Mesenchymal stem cell (in vitro differentiated cells and primary cell): ENCODE data around the gene CYFIP1.

Experiments
- DNase-seq: peaks from one replicate; pipeline ENCODE4 v3.0.0-alpha.2; 2013
- H2AFZ ChIP-seq: one replicate; pipeline ENCODE4 v1.6.1; 2013; ENCODE audit warnings: low read depth, mild to moderate bottlenecking, control low read depth, inconsistent platforms, low read length, moderate library complexity
- H2AK5ac ChIP-seq: 2 replicates; pipeline ENCODE4 v1.6.1; 2013; ENCODE audit warnings: low read length, moderate library complexity, mild to moderate bottlenecking, inconsistent platforms; ENCODE audit not compliant: severe bottlenecking
- H2BK120ac ChIP-seq: one replicate; pipeline ENCODE4 v1.6.1; 2013; ENCODE audit warnings: low read depth, mild to moderate bottlenecking, inconsistent platforms, low read length, moderate library complexity
- H2BK12ac ChIP-seq, 2 experiments: one replicate each; pipeline ENCODE4 v1.6.1; 2013; ENCODE audit warnings: inconsistent platforms in 2 of 2, low read length in 2 of 2, mild to moderate bottlenecking in 2 of 2, moderate library complexity in 2 of 2, control low read depth in 1 of 2
- H2BK15ac ChIP-seq: one replicate; pipeline ENCODE4 v1.6.1; 2013; ENCODE audit warnings: mild to moderate bottlenecking, low read depth, inconsistent platforms; ENCODE audit not compliant: poor library complexity, severe bottlenecking
- H2BK5ac ChIP-seq: 2 replicates; pipeline ENCODE4 v1.6.1; 2013; ENCODE audit warnings: low read depth, mild to moderate bottlenecking, low read length, control low read depth, inconsistent platforms; ENCODE audit not compliant: poor library complexity, severe bottlenecking
- H3K14ac ChIP-seq, 2 experiments: one replicate each; pipeline ENCODE4 v1.6.1; 2013; ENCODE audit warnings: inconsistent platforms in 2 of 2, low read length in 2 of 2, control low read depth in 1 of 2, mild to moderate bottlenecking in 1 of 2, moderate library complexity in 1 of 2
- H3K18ac ChIP-seq, 2 experiments: one replicate each; pipeline ENCODE4 v1.6.1; 2013; ENCODE audit warnings: inconsistent platforms in 2 of 2, low read length in 2 of 2, control low read depth in 1 of 2, low read depth in 1 of 2, mild to moderate bottlenecking in 1 of 2
- H3K23ac ChIP-seq, 2 experiments: one replicate each; pipeline ENCODE4 v1.6.1; 2013; ENCODE audit warnings: inconsistent platforms in 2 of 2, low read length in 2 of 2, mild to moderate bottlenecking in 2 of 2, moderate library complexity in 2 of 2, control low read depth in 1 of 2
- H3K27ac ChIP-seq: 2 replicates; pipeline ENCODE4 v1.5.1; 2013; ENCODE audit warnings: mild to moderate bottlenecking, moderate library complexity, low read length, control low read depth, inconsistent platforms; ENCODE audit not compliant: poor library complexity, severe bottlenecking
- H3K27me3 ChIP-seq, 2 experiments: 2 replicates each; pipeline versions ENCODE4 v1.6.1 to v1.7.0; 2013; ENCODE audit warnings: low read length in 2 of 2, mild to moderate bottlenecking in 2 of 2, moderate library complexity in 2 of 2, control low read depth in 1 of 2, inconsistent platforms in 1 of 2; ENCODE audit not compliant: control insufficient read depth in 1 of 2, insufficient read depth in 1 of 2
- H3K36me3 ChIP-seq, 2 experiments: 2 replicates each; pipeline versions ENCODE4 v1.6.1 to v1.7.0; 2013; ENCODE audit warnings: low read length in 2 of 2, control low read depth in 1 of 2, inconsistent platforms in 1 of 2, low read depth in 1 of 2, mild to moderate bottlenecking in 1 of 2; ENCODE audit not compliant: insufficient read depth in 2 of 2, control insufficient read depth in 1 of 2
- H3K4ac ChIP-seq, 2 experiments: one replicate each; pipeline ENCODE4 v1.6.1; 2013; ENCODE audit warnings: inconsistent platforms in 2 of 2, low read length in 2 of 2, mild to moderate bottlenecking in 2 of 2, moderate library complexity in 2 of 2, control low read depth in 1 of 2, low read depth in 1 of 2
- H3K4me1 ChIP-seq: 2 replicates; pipeline ENCODE4 v1.6.1; 2013; ENCODE audit warnings: low read depth, low read length, control low read depth; ENCODE audit not compliant: control insufficient read depth, insufficient read depth
- H3K4me2 ChIP-seq: 2 replicates; pipeline ENCODE4 v1.6.1; 2013; ENCODE audit warnings: low read length, mild to moderate bottlenecking, inconsistent platforms; ENCODE audit not compliant: poor library complexity, severe bottlenecking
- H3K4me3 ChIP-seq, 2 experiments: 2 replicates each; pipeline versions ENCODE4 v1.5.1 to v1.7.0; 2013; ENCODE audit warnings: low read length in 2 of 2, mild to moderate bottlenecking in 2 of 2, control low read depth in 1 of 2, low read depth in 1 of 2; ENCODE audit not compliant: insufficient read depth in 1 of 2
- H3K79me1 ChIP-seq: replicated peaks from 2 replicates; pipeline ENCODE4 v1.6.1; 2013; ENCODE audit warnings: mild to moderate bottlenecking, control low read depth, low read length, inconsistent platforms; ENCODE audit not compliant: poor library complexity, severe bottlenecking
- H3K9ac ChIP-seq: 2 replicates; pipeline ENCODE4 v1.7.0; 2013; ENCODE audit warnings: mild to moderate bottlenecking, low read length, moderate library complexity
- H3K9me3 ChIP-seq: 2 replicates; pipeline ENCODE4 v1.7.0; 2013; ENCODE audit warnings: mild to moderate bottlenecking, low read length; ENCODE audit not compliant: control insufficient read depth
- H4K8ac ChIP-seq: one replicate; pipeline ENCODE4 v1.6.1; 2013; ENCODE audit warnings: inconsistent platforms, mild to moderate bottlenecking, low read length, moderate library complexity
- H4K91ac ChIP-seq: one replicate; pipeline ENCODE4 v1.6.1; 2013; ENCODE audit warnings: mild to moderate bottlenecking, low read length, inconsistent platforms
- WGBS: methylation state at CpG from one replicate; pipeline ENCODE4 v1.1.7; 2013; ENCODE audit warnings: mixed read lengths; 5-methylcytosine and 5-hydroxymethylcytosine counted together

Gene CYFIP1

DNA sequence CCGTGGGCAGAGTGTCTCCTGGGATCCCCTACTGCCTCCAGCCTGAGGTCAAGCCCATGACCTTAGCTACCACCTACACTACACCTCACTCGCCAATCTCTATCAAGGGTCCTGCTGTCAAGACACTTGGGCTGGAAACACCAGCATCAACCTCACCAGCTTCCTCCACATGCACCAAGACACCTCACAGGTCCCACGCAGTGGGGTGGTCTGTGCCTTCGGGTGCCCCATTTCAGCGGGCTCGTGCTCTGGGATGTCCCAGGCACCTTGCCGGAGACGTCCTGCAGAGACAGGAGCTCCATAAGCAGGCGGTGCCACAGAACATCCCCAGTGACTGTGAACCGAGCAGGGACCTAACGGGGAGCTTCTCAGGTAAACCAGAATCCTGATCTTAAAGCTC lies 20.0 kb downstream of the CYFIP1 start:
- Histone ChIP-seq H3K36me3 (peaks cover 3 to 17% of the 10 kb centered on the region in 2 experiments), H3K23ac (no peak overlapping the region), H3K79me1 (peaks cover 14% of the 10 kb centered on the region), H2BK15ac (no peak overlapping the region), H3K4me2 (no peak overlapping the region), H4K91ac (no peak overlapping the region), H3K4me3 (no peak overlapping the region), H2BK12ac (no peak overlapping the region), H3K4ac (no peak overlapping the region), H3K14ac (no peak overlapping the region), H2AK5ac (no peak overlapping the region), H3K9ac (no peak overlapping the region), H2BK120ac (no peak overlapping the region), H2AFZ (no peak overlapping the region), H3K27me3 (no peaks in the 10 kb centered on the region), H3K9me3 (no peaks in the 10 kb centered on the region), H3K18ac (no peak overlapping the region), H3K27ac (no peak overlapping the region), H2BK5ac (no peak overlapping the region), H3K4me1 (peaks cover 39% of the 10 kb centered on the region), H4K8ac (no peak overlapping the region)
- 91% methylated on average over 11 of the region's 11 CpGs for WGBS
- no peak for DNase-seq

DNA sequence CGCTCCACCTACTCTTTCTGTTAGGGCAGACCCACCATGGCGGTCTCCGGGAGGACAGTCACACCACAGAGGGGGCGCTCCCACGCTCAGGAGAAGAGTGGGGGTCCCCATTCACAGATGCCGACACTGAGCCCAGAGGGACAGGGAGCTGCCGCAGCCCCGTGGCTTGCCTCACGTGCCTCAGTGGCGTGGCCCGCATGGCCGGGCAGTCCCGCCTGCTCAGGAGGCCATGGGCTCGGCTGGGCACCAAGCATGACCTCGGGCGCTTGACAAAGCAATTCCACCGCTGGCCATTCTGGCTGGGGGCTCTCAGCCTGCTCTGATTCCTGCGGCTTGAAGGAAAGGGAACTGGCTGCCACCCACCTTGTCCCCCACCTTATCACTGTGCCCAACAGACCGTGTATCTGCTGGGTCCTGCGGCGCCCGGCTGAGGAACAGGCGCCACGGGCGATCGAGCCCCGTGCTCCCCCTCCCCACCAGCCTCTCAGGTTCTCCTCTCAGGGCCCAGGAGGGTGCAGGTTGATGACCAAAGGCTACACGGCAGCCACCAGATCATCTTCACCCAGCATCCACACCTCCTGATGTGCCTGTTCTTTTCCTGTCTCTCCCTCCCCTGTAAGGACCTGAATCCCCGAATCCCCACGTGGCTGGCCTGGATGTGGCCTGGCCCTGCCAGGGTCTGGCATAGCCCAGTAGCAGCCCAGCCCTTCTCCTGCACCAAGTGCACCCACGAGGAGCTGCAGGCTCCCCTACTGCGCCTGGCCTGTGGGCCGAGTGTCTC lies 20.7 kb downstream of the CYFIP1 start:
- Histone ChIP-seq H3K9ac (no peak overlapping the region), H3K27ac (no peak overlapping the region), H3K4me3 (peak overlapping the region in 1 of 2 experiments; percentile 3), H2BK5ac (no peak overlapping the region), H2AK5ac (no peak overlapping the region), H3K27me3 (no peaks in the 10 kb centered on the region), H3K4me1 (peaks cover 42% of the 10 kb centered on the region), H2AFZ (no peak overlapping the region), H4K8ac (no peak overlapping the region), H3K79me1 (peaks cover 19% of the 10 kb centered on the region), H3K36me3 (peaks cover 3 to 22% of the 10 kb centered on the region in 2 experiments), H2BK15ac (no peak overlapping the region), H2BK120ac (no peak overlapping the region), H3K14ac (peak overlapping the region in 1 of 2 experiments; percentile 29), H3K4ac (no peak overlapping the region), H3K4me2 (no peak overlapping the region), H3K18ac (peak overlapping the region in 1 of 2 experiments; percentile 32), H2BK12ac (peak overlapping the region in 1 of 2 experiments; percentile 17), H4K91ac (peak overlapping the region; percentile 41), H3K23ac (no peak overlapping the region), H3K9me3 (no peaks in the 10 kb centered on the region)
- no peak for DNase-seq
- 95% methylated on average over 33 of the region's 33 CpGs for WGBS

DNA sequence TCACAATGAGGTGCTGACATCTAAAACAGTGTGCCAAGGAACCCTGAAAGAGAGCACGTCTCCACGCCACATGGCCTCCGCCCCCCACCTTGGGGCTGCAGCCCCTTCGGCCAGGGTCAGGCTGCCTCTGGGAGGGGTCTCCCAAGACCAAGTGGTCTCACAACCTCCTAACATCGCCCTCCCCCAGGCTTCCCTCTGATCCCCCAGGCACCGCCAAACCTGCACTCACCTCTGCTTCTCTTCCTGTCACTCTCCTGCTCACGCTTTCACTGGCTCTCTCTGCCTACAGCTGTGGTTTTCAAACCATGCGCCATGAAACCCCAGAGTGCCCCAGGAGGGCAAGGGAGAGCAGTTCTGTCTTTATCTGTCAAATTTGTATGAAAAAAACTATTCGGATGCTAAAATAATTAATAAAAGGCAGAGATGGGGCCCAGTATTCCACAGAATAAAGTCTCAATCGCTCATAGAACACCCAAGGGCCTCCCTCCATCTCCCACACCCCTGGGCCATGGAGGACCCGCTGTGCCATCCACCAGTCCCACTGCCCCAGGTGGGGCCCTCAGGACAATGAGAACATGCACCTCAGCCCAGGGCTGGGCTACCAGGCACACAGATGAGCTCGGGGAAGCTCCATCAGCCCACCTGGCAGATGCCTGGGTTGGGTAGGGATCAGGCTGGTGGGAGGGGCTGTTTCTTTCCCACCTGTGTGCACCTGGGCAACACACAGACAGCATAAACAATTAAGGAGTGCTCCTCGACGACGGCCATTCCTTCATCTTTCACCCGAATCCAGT lies 21.5 kb downstream of the CYFIP1 start:
- H3K9me3 ChIP-seq = no peaks in the 10 kb centered on the region
- no peak overlapping the region for H2AFZ ChIP-seq
- no peaks in the 10 kb centered on the region for H3K27me3 ChIP-seq
- no peak overlapping the region for H3K4me2 ChIP-seq
- no peak overlapping the region for H4K91ac ChIP-seq
- H2BK15ac ChIP-seq = no peak overlapping the region
- H2BK12ac ChIP-seq = no peak overlapping the region
- H3K4me1 ChIP-seq = peaks cover 39% of the 10 kb centered on the region
- no peak overlapping the region for H2BK120ac ChIP-seq
- H3K27ac ChIP-seq = no peak overlapping the region
- 91% methylated on average over 15 of the region's 16 CpGs for WGBS
- no peak for DNase-seq
- no peak overlapping the region for H3K14ac ChIP-seq
- H4K8ac ChIP-seq = no peak overlapping the region
- no peak overlapping the region for H2AK5ac ChIP-seq
- H2BK5ac ChIP-seq = no peak overlapping the region
- H3K23ac ChIP-seq = no peak overlapping the region
- no peak overlapping the region for H3K18ac ChIP-seq
- no peak overlapping the region for H3K4ac ChIP-seq
- peaks cover 21% of the 10 kb centered on the region for H3K79me1 ChIP-seq
- H3K4me3 ChIP-seq = no peak overlapping the region
- H3K9ac ChIP-seq = no peak overlapping the region
- peaks cover 3 to 22% of the 10 kb centered on the region in 2 experiments for H3K36me3 ChIP-seq

DNA sequence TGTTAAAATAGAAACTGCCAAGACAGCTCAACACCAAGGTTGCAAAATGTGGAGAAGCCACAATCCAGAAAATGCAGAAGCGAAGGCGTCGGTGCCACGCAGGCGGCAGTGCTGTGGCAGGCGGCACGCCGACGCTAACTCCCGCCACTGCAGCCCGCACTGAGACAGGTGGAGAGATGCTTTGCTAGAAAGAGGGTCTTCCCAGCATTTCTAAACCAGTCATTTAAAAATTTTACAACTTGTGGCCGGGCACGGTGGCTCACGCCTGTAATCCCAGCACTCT lies 23.2 kb downstream of the CYFIP1 start:
- Histone ChIP-seq H3K18ac (no peak overlapping the region), H2BK15ac (no peak overlapping the region), H3K14ac (no peak overlapping the region), H3K4me2 (no peak overlapping the region), H3K79me1 (peaks cover 26% of the 10 kb centered on the region), H3K4me3 (no peak overlapping the region), H3K9me3 (no peaks in the 10 kb centered on the region), H3K23ac (no peak overlapping the region), H2BK5ac (no peak overlapping the region), H2AK5ac (no peak overlapping the region), H2BK120ac (no peak overlapping the region), H2AFZ (no peak overlapping the region), H3K9ac (no peak overlapping the region), H3K27me3 (no peaks in the 10 kb centered on the region), H4K91ac (no peak overlapping the region), H3K4ac (no peak overlapping the region), H2BK12ac (no peak overlapping the region), H3K27ac (no peak overlapping the region), H4K8ac (no peak overlapping the region), H3K4me1 (peaks cover 38% of the 10 kb centered on the region), H3K36me3 (peaks cover 0 to 18% of the 10 kb centered on the region in 2 experiments)
- 98% methylated on average over 14 of the region's 14 CpGs for WGBS
- DNase-seq = no peak
